GM12801 (cell line): ENCODE results near the gene CCDC93.

Source experiments
- CTCF ChIP-seq: IDR thresholded peaks from one replicate; pipeline ENCODE4 v1.5.1; 2011; ENCODE audit warnings: control low read depth; ENCODE audit not compliant: insufficient read length; ENCODE audit errors: extremely low read depth

Gene CCDC93

GRCh38 chr2:118021356-118021755 lies 7.5 kb upstream of the CCDC93 start:
- TF ChIP-seq CTCF: no peak

GRCh38 chr2:118019821-118020220 lies 6.0 kb upstream of the CCDC93 start:
- TF ChIP-seq CTCF: no peak

- no peak for TF ChIP-seq CTCF
Observed at GRCh38 chr2:118016911-118017310, 3.0 kb upstream of the CCDC93 start.

GRCh38 chr2:118014492-118014824 lies 588 bp upstream of the CCDC93 start:
- TF ChIP-seq CTCF: no peak

GRCh38 chr2:118013221-118013723 lies 598 bp downstream of the CCDC93 start:
- no peak for TF ChIP-seq CTCF

- TF ChIP-seq CTCF: no peak
Observed at GRCh38 chr2:118012778-118013177, 1.1 kb downstream of the CCDC93 start.

- TF ChIP-seq CTCF: no peak
Observed at GRCh38 chr2:118010473-118010872, 3.4 kb downstream of the CCDC93 start.

GRCh38 chr2:118006861-118007260 lies 7.0 kb downstream of the CCDC93 start:
- TF ChIP-seq CTCF: no peak
